ENCODE data around the gene KIF18A.

DNA sequence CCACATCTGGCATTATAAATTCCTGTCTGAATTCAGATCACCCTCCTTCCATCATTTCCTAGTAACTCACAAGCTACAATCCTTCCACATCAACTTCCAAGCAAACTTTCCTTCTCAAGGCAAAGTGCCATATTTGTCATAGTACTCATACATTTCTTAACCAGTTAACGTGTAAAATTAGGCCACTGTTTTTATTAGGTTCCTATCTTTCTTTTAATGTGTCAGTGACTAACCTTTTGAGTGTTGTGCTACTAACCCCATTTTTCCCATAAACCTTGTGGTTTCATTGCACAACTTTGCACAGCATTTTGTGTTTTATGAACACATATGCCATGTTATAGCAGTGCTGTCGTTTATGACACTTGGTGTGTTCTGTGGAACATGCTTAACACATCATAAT, 90.1 kb downstream of the KIF18A start:
- TF ChIP-seq, protein P1, sequence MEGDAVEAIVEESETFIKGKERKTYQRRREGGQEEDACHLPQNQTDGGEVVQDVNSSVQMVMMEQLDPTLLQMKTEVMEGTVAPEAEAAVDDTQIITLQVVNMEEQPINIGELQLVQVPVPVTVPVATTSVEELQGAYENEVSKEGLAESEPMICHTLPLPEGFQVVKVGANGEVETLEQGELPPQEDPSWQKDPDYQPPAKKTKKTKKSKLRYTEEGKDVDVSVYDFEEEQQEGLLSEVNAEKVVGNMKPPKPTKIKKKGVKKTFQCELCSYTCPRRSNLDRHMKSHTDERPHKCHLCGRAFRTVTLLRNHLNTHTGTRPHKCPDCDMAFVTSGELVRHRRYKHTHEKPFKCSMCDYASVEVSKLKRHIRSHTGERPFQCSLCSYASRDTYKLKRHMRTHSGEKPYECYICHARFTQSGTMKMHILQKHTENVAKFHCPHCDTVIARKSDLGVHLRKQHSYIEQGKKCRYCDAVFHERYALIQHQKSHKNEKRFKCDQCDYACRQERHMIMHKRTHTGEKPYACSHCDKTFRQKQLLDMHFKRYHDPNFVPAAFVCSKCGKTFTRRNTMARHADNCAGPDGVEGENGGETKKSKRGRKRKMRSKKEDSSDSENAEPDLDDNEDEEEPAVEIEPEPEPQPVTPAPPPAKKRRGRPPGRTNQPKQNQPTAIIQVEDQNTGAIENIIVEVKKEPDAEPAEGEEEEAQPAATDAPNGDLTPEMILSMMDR (IDR thresholded peaks at IDR 0.05 in 8 of 11, conservative IDR thresholded peaks at IDR 0.05 in 3 of 11): no peak
- TF ChIP-seq POLR2AphosphoS5 (IDR thresholded peaks at IDR 0.05): no peak
